NCI-H510A (cell line): Measurements from ENCODE around the gene SYT1.
"Not testable (repeated sequence)": the region's sequence is repeated elsewhere in the genome, so short reads cannot be mapped to it uniquely, and the experiment has no call there.

Experiments used
- DNase-seq: peaks from one replicate; lab custom pipeline; 2025; lab: John Stamatoyannopoulos, UW

The SYT1 gene

DNA sequence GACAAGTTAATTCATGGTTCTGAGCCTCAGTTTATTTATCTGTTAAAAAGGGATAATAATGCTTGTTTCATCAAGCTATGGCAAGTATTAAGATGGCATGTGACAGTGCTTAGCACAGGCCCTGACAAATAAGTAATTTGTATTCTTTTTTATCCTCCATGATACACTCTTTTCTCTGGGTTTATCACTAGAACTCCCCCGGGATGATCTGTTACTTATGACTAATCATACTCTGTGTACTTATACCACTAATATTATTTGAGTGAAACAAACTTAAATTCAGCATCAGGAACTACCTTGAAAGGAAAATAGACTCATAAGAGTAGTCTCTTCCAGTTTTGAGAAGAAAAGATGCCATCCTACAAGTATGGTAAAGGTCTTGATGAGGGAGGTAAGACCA, 542.4 kb downstream of the SYT1 start:
- DNase-seq = no peak

DNA sequence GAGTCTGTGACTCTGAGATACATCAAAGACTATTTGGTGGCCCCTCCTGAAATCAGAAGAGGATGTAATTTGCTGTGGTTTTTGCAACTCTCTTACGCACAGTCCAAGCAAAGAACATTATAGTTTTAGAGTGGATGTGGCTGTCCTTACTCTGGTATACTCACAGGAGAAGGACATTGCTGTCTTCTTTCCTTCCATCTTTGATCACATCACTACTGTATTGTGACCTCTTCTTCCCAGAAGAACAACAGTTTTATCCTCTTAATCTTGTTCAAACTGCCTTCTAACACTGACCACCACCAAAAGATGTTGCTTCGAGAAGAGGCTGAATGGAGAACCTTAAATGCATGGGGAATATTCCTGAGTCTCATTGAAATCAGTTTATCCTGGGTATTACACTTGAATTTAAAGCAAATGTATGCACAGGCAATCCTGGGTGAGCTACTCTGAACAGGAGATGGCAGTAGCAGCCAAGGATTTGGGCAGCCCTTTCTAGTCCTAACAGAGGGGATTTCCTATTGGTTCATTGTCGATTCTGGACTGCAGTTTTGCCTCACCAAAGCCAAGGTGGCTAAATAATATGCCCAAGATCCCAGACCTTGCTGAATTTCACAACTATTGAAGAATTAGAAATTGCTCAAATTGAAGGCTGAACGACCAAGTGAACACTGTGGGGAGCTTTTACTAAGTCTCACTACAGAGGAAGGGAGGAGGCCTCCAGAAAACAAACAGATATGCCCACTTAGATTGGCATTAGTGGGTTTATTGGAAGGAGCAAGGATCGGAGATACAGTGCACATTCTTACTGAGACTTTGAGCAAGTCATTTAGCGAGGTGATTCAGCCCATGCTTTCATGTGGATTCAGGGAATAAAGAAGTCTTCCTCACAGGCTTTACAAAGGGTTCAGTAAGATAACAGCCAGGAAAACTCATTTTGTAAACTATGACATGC, 543.4 kb downstream of the SYT1 start:
- peak; percentile 43 for DNase-seq

DNA sequence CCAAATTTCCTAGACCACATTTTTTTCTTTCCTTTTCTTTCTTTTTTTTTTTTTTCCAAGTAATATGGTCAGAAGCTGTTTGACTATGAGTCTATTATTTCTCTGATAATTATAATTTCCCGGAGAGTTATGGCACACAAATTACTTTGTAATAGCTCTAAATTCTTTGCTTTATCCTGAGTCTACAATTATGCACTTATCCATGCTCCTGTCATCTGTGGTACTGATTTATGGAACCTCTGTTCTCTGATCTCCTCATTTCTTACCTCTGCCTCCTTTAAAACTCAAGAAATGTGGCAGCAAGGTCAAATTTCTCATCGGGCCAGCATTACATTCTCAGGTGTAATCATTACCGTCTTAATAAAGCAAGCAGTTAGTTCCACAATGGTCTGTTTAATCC, 544.1 kb downstream of the SYT1 start:
- DNase-seq = no peak

DNA sequence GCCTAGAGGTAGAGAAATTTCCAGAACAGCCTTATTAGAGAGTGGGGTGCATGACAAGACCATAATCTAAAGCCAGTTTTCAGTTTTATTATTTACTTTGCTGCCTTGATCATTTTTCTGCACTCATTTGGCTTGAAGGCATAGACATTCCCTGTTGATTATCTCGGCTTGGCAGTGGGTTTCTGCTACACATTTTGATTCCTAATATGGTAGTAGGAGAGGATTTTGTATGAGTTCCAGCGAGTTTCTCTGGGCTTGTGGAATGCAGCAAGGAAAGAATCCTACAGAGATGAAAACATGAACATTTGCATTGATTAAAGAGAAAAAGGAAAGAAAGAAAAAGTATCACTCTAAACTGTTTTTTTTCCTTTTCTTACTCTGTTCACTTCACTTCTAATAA, 545.0 kb downstream of the SYT1 start:
- no peak for DNase-seq

DNA sequence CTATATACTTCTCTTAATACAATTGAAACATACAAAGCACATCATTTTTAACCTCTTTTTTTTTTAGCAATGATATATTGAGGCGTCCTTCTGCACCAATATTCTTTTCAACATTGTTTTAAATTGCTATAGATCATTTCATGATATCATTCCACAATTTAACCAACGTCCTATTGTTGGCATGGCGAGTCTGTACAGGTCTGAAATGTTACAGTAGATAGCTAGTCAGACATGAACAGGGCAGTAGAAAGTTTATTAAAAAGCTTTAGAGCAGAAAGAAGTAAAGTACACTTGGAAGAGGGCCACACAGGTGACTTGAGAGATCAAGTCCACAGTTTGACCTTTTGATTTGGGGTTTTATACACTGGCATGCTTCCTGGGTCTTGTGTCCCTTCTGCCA, 547.2 kb downstream of the SYT1 start:
- DNase-seq = no peak

DNA sequence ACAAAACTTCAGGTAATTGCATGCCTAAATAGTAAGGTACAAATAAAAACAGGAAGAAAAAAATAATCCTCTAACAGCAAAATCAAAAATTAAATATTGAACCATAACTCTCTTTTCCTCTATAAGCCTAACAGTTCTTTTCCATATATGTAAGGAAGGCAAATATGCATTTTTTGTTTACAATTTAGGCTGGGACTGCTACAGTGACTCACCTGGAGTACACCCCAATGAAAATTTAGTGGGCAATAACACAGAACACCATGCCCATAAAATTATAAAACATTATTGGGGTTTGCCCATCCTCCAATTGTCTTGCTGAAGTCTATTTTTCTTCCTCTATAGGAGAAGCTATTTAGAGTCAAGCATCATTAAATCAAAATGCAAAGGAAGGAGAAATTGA, 549.2 kb downstream of the SYT1 start:
- DNase-seq = no peak

DNA sequence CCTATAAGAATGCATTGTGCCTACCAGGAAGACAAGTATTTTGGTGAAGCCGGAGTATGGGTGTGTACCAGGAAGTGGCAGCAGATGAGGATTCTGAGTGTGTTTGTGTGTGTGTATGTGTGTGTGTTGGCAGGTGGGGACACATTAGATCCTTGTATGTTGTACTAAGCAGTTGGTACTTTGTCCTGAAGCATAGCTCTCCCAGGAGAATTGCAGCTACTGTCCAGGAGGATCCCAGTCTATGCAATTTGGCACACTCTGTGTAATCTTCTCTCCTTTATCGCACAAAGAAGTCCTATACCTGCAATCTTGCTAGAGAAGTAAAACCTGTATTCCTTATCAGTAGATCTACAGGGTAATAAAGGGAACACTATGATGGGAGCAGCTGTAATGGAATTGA, 549.7 kb downstream of the SYT1 start:
- DNase-seq = no peak

DNA sequence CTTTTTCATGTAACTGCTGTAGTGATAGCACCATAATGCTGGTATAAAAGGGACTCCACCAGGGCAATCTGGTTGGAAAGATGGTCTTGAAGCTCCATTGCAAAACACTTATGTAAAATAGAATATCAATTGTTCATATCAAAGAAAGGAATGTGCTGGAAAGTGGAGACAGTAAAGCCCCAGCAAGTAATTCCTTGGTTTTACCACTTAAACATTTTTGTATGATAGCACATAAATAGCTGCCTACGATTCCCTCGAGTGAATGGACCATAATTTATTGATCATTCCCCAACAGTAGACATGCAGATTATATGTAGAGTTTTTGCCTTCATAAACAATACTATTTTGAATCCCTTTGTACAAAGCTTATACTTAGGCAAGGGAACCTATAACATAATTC, 550.7 kb downstream of the SYT1 start:
- no peak for DNase-seq

DNA sequence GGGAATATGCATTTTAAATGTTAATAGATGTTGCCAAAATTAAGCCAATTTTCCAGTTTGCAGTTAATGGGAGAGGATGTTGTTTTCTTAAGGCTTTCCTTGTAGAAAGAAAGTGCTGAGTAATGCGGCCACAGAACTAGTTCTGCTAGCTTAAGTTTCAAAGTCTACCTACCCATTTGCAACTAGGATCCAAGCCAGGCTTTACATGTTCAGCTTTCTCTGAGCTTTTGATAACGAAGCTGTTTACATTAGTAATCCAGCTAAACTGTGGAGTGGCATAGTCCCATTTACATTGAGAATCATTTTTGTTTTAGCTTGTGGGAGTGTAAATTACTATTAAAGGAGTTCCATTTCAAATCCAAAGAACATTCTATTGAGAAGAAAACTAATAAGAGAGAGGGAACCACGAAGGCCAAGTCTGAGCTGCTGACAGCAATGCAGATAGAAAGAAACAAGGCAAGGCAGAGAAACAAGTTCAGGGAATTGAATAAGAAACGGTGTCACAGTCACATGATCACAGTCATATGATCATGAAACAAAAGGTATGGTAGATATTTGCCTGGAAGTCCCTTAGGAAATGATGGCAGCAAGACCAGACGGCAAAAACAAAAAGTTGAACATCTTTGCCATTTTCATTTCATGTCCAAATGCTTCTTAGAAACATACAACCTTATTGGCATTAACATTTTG, 551.3 kb downstream of the SYT1 start:
- peak; percentile 21 for DNase-seq

DNA sequence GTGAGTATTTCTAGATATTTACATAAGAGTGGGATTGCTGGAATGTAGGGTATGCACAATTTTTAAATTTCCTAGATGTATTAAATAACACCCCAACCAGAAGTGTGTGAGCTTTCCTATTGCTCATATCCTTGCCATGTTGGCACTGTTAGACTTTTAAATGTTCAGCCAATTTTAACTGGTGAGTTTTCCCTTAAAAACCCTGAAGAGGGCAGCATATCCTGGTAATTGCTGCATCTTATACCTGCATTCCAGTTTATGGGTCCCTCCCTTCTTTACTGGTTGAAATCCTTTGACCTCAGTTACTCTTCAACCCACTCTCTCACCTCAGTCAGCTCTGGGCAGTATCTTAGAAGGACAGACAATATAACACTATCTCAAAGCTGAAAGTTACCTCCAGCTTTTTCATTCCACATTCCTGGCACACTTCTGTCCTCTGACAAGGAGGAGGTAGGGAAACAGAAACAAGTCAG, 555.6 kb downstream of the SYT1 start:
- DNase-seq = peak; percentile 17

DNA sequence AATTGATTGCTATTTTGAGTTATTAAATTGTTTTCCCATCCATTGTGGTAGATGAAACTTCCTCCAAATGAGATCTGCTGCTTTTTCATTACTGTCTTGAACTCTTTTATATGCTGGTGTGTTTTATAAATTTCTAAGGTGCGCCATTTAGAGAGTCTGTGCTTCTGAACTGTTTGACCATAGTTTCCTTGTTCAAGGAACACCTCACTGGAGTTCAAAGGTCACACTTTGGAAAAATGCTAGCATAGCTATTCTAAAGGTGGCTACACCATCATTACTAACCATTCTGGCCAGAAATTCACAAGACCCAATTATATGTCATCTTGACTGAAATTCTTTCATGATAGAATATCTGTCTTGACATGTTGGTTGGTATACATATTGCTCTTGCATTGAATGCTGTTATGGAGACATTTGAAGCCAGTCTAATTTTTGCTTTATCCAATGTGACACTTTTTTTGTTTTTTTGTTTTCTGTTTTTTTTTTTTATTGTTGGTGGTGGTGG, 556.7 kb downstream of the SYT1 start:
- no peak for DNase-seq

DNA sequence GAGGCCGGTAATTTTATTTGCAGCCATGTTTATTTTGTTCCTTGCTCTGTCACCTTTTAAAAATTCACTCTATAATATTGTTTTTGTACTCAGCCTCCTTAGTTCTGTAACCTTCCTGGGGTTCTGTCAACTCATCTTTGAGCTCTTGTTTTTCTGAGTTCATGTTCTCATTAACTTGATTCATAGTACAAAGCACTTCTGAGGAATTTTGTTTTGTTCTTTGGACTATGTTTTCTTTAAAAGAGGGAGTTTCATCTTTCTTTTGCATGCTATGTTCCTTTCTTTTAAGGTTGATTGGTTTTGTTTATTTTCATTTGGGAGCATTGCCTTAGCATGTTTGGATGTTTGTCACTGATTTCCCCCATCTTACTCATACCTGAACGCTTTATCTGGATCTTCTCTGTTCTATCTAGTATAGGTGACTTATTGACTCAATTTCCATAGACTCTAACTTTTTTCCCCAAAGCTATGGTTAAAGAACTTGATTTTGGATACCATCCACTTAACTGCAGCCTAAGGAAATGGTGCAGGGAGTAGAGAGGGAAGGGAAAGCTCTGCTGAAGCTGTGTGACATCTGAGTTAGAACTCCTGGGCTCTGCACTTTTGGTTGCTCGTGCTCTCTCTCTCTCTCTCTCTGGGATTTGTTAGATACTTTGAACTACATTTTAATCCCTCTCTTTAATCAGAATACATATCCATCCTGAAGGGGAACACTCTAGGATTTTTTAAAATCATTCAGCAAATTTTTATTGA, 557.7 kb downstream of the SYT1 start:
- DNase-seq = no peak

DNA sequence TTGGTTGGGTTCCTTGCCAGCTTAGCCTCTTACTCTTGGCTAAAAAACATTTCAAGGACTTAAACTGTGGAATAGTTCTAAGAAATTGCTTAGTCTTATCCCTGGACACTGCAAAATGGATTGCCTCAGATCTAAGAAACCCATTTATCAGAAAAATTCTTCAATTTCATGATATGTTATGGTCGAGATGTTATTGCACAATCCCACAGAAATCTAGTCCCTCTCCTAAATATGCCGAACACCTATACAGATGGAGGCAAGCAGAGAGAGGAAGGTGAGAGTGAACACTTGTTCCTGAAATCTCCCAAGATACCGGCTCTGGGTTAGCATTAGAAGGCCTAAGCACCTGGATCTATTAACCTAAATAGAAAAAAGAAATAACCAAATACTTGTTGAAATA, 559.0 kb downstream of the SYT1 start:
- DNase-seq = no peak

DNA sequence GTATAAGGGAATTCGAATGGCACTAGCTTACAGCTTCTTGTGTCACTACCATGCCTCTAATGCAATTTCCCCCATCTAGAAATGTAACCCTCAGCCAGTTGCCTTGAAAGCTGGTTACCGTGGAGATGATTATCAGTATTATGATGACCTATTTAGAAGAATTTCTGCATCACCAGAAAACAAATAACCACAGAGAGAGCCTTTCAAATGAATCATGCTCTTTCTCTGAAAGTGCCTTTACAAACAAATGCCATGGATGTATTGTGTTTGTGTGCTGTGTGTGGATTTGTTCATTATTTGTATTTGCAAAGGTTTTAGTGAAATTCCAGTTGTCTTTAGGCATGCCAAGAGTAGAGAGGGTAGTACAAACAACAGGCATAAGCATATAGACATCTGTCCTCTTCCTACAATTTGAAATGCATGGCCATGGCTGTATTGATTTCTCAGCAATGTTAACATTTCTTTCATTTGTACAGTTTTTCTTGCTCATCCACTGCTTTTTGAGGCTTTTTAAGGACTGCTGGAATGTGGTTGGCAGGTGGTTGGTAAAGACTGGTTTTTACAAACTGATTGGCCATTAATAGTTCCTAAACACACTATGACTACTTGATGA, 559.6 kb downstream of the SYT1 start:
- no peak for DNase-seq

DNA sequence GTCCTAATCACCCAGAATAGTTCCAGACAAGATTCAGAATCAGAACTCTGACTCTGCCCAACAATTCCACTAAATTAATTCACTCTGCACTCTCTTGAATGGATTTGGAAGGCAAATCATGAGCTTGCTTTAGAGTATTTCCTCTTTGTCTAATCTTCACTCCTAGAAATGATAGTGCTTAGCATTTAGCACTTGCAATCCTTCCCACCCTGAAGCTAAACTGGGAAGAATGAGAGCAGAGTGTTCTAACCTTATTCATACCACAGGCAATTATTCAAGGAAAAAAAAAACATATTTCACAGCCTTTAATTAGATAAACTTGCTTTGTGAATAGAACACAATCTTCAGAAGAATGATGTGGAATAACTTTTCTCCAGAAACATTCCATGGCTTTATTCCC, 561.5 kb downstream of the SYT1 start:
- DNase-seq = no peak

DNA sequence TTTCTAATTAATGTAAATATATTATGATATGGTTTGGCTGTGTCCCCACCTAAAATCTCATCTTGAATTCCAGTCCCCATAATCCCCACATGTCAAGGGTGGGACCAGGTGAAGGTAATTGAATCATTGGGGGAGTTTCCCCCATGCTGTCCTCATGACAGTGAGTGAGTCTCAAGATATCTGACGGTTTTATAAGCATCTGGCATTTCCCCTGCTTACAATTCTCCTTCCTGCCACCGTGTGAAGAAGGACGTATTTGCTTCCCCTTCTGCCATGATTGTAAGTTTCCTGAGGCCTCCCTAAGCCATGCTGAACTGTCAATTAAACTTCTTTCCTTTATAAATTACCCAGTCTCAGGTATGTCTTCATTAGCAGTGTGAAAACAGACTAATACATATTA, 562.2 kb downstream of the SYT1 start:
- DNase-seq = not testable (repeated sequence)

DNA sequence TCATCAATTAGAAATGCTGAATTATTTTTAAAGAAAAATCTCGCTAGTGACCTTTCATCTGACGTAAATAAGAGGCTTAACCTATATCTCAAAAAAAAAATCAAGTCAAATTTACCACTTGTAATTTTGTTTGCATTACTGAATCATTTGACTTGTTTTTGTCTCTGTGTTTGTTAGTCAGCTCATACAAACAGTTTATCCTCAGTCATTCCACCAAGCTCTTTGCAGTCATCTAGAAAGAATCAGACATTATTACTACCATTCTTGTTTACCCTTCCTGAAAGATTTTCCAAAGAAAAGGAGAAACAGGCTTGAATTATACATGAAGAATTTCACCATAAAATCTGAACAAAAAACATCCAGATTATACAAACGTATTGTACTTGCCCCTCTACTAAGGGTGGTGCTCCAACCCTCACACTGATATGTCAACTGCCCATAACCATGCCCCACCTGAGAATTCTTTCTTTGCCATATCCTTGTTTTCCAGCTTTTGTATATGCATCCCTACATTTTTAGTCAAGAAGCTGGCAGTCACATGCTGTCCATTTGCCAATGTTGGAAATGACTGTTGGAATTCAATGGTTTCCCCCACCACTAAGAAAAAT, 569.0 kb downstream of the SYT1 start:
- no peak for DNase-seq

DNA sequence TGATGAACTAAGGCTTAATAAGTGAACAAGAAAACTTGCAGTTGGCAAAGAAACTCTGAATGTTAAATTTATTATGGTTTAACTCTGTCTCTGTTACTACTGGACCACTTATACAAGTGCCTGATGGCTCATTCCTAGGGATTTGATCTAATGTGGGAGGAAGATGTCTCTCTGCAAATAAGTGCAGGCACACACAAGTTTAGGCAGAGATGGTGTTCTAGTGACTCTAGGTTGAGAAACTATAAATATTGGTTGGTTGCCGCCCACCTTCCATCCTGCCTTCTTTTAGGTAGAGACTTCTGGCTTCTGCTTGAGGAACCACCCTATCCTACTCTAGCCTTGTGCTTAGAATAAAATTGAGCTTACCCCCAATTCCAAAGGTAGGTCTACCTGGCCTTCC, 570.0 kb downstream of the SYT1 start:
- no peak for DNase-seq

DNA sequence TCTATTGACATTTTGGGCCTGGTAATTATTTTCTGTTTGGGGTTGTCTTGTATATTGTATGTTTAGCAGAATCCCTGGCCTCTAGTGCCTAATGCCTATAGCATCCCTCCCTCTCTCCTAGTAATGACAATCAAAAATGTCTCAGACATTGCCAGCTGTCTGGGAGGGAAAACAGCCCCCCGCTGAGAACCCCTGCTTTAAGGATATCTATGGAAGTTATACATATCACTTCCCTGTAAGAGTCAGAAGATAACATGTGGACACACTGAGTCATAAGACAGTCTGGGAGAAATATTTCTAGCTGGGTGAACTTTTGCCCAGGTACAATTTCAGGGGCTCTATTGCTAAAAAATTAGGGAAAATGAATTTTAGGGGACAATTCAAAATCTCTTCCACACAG, 571.2 kb downstream of the SYT1 start:
- no peak for DNase-seq

DNA sequence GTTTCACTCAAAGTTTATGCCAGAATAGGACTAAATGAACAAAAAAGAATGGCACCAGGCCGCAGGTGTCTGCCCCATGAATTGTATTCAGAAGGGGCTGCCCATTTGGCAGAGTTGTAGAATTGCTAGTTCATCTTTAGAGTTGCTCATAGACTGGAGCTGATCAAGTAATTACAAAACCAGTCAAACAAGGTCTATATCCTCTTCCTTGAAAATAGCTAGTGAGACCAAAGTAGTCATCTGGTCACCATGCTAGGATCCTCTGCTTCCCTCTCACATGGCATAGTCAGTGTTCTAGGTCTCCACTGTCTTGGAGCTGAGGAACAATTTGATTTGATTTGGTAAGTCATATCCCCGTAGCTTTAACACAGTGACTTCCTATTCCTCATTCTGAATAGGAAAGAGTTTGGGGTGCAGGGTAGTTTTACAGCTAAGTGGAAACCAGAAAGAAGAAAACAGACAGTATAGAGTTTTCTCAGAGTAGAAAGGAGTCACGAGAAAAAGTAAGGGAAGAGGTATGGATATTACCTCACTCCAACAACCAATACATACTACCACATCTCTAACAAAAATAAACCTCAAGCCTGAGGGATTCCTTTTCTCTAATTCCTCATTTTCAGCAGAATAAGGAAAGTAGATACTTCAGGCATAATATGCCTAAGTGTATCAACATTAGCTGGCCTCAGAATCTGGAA, 574.1 kb downstream of the SYT1 start:
- DNase-seq = no peak
